H1 (cell line): ENCODE measurements around the gene MS4A7. TPM values are rescaled to one million over a fixed set of nuclear protein-coding genes. Genes with fewer than 3 reads are reported as not detected.
"Not testable (repeated sequence)": the region's sequence is repeated elsewhere in the genome, so short reads cannot be mapped to it uniquely, and the experiment has no call there.

ENCODE experiments used
- CTCF ChIA-PET: fragments of 300-600 bp; sonication (Branson Sonifier 250); formaldehyde crosslinking; loops from one replicate; lab custom pipeline; 2021; ENCODE audit not compliant: partially characterized antibody; lab: Charles Lee
- POLR2A ChIA-PET: fragments of 300-600 bp; sonication (Branson Sonifier 250); formaldehyde crosslinking; loops from one replicate; lab custom pipeline; 2021; ENCODE audit warnings: inconsistent platforms; ENCODE audit not compliant: partially characterized antibody; lab: Charles Lee
- DNase-seq, 2 experiments: peaks; one replicate each; pipeline versions ENCODE4 v3.0.0 to v3.0.0-alpha.2; 2010 to 2022; ENCODE audit warnings: low spot score in 2 of 2, low read depth in 1 of 2, mixed read lengths in 1 of 2
- FAIRE-seq: peaks from 2 replicates; lab custom pipeline; 2011; peaks lifted over from hg19 to GRCh38; lab: Jason Lieb, UNC
- H2AFZ ChIP-seq: 2 replicates; pipeline ENCODE4 v1.8.1; 2012; ENCODE audit warnings: low read length, inconsistent platforms
- H2AK5ac ChIP-seq: 2 replicates; pipeline ENCODE4 v1.6.1; 2013; ENCODE audit warnings: low read depth, low read length
- H2BK120ac ChIP-seq: replicated peaks from 2 replicates; pipeline ENCODE3; 2013; ENCODE audit warnings: low read depth, low read length, inconsistent platforms
- H2BK12ac ChIP-seq: 2 replicates; pipeline ENCODE4 v1.6.1; 2013; ENCODE audit warnings: low read depth, low read length
- H2BK15ac ChIP-seq: 2 replicates; pipeline ENCODE4 v1.6.1; 2013; ENCODE audit warnings: low read length
- H2BK20ac ChIP-seq: 2 replicates; pipeline ENCODE4 v1.6.1; 2013; ENCODE audit warnings: low read length
- H2BK5ac ChIP-seq: 2 replicates; pipeline ENCODE4 v1.6.1; 2013; ENCODE audit warnings: low read depth, low read length
- H3K14ac ChIP-seq: 2 replicates; pipeline ENCODE4 v1.6.1; 2013; ENCODE audit warnings: inconsistent platforms; ENCODE audit not compliant: insufficient read length
- H3K18ac ChIP-seq: 2 replicates; pipeline ENCODE4 v1.6.1; 2013; ENCODE audit warnings: low read length; ENCODE audit errors: extremely low read depth
- H3K23ac ChIP-seq: 2 replicates; pipeline ENCODE4 v1.6.1; 2013; ENCODE audit warnings: inconsistent platforms; ENCODE audit not compliant: insufficient read length
- H3K23me2 ChIP-seq: 2 replicates; pipeline ENCODE4 v1.6.1; 2013; ENCODE audit warnings: low read depth, low read length
- H3K27ac ChIP-seq: 2 replicates; pipeline ENCODE4 v1.6.1; 2011; ENCODE audit warnings: low read depth, low read length, inconsistent platforms
- H3K27me3 ChIP-seq, 4 experiments: replicated peaks in 1 of 4; 1 replicate in 1 of 4; 2 replicates in 3 of 4; pipeline versions ENCODE4 v1.6.1 to v1.8.1; 2011 to 2013; ENCODE audit warnings: low read length in 3 of 4, mild to moderate bottlenecking in 3 of 4, inconsistent platforms in 2 of 4, mixed read lengths in 2 of 4, moderate library complexity in 1 of 4; ENCODE audit not compliant: control insufficient read depth in 3 of 4, insufficient read depth in 3 of 4; ENCODE audit errors: extremely low read depth in 1 of 4
- H3K36me3 ChIP-seq, 4 experiments: 2 replicates each; pipeline versions ENCODE4 v1.6.1 to v1.8.1; 2011 to 2013; ENCODE audit warnings: mild to moderate bottlenecking in 4 of 4, low read length in 3 of 4, moderate library complexity in 2 of 4, control low read depth in 1 of 4, inconsistent platforms in 1 of 4; ENCODE audit not compliant: insufficient read depth in 4 of 4, control insufficient read depth in 2 of 4
- H3K4ac ChIP-seq: replicated peaks from 2 replicates; pipeline ENCODE3; 2013; ENCODE audit warnings: low read length, low read depth, mixed read lengths, inconsistent platforms; ENCODE audit not compliant: insufficient read length
- H3K4me1 ChIP-seq, 4 experiments: replicated peaks in 1 of 4; 1 replicate in 1 of 4; 2 replicates in 3 of 4; pipeline versions ENCODE4 v1.6.1 to v1.8.1; 2011 to 2013; ENCODE audit warnings: low read length in 3 of 4, inconsistent platforms in 2 of 4, mixed read lengths in 1 of 4; ENCODE audit not compliant: insufficient read depth in 4 of 4, control insufficient read depth in 3 of 4
- H3K4me2 ChIP-seq, 2 experiments: 2 replicates each; pipeline versions ENCODE4 v1.6.1 to v1.8.1; 2011 to 2013; ENCODE audit warnings: low read depth in 2 of 2, low read length in 2 of 2, control low read depth in 1 of 2, inconsistent platforms in 1 of 2, mild to moderate bottlenecking in 1 of 2; ENCODE audit not compliant: insufficient read depth in 1 of 2
- H3K4me3 ChIP-seq, 4 experiments: fragments of 200-600, 300-600 bp in 1 of 4; sonication (generic), shearing (Covaris generic), sonication (Bioruptor Twin) in 1 of 4; 2 replicates each; pipeline versions ENCODE4 v1.5.1 to v1.8.1; 2011 to 2016; ENCODE audit warnings: low read length in 4 of 4, low read depth in 3 of 4, control low read depth in 2 of 4, inconsistent platforms in 2 of 4, mild to moderate bottlenecking in 2 of 4, mixed read lengths in 1 of 4, moderate library complexity in 1 of 4; ENCODE audit not compliant: insufficient read depth in 2 of 4; ENCODE audit errors: extremely low read depth in 1 of 4
- H3K56ac ChIP-seq: replicated peaks from 2 replicates; pipeline ENCODE3; 2013; ENCODE audit warnings: low read depth, mild to moderate bottlenecking, mixed read lengths, low read length, inconsistent platforms; ENCODE audit not compliant: insufficient read length
- H3K79me1 ChIP-seq: 2 replicates; pipeline ENCODE4 v1.6.1; 2013; ENCODE audit warnings: low read depth, low read length, control low read depth
- H3K79me2 ChIP-seq, 2 experiments: 2 replicates each; pipeline versions ENCODE4 v1.6.1 to v1.8.1; 2012 to 2013; ENCODE audit warnings: low read length in 2 of 2, mild to moderate bottlenecking in 2 of 2, inconsistent platforms in 1 of 2; ENCODE audit not compliant: insufficient read depth in 2 of 2, control insufficient read depth in 1 of 2
- H3K9ac ChIP-seq, 4 experiments: replicated peaks in 1 of 4; 1 replicate in 1 of 4; 2 replicates in 3 of 4; pipeline versions ENCODE4 v1.6.1 to v1.8.1; 2011 to 2013; ENCODE audit warnings: low read depth in 3 of 4, low read length in 3 of 4, control low read depth in 2 of 4, mild to moderate bottlenecking in 2 of 4, moderate library complexity in 2 of 4, inconsistent platforms in 1 of 4; ENCODE audit errors: extremely low read depth in 1 of 4
- H3K9me3 ChIP-seq, 2 experiments: 2 replicates each; pipeline versions ENCODE4 v1.6.1 to v1.8.1; 2012 to 2013; ENCODE audit warnings: mild to moderate bottlenecking in 2 of 2, moderate library complexity in 2 of 2, control low read depth in 1 of 2, inconsistent platforms in 1 of 2, low read depth in 1 of 2, low read length in 1 of 2, mixed read lengths in 1 of 2; ENCODE audit not compliant: insufficient read depth in 2 of 2
- H4K20me1 ChIP-seq, 2 experiments: replicated peaks in 1 of 2; 2 replicates each; pipeline versions ENCODE3 to v1.8.1; 2011 to 2013; ENCODE audit warnings: inconsistent platforms in 2 of 2, low read length in 2 of 2, mild to moderate bottlenecking in 1 of 2; ENCODE audit not compliant: insufficient read depth in 2 of 2, control insufficient read depth in 1 of 2
- H4K5ac ChIP-seq: 2 replicates; pipeline ENCODE4 v1.6.1; 2013; ENCODE audit warnings: low read length, low read depth, mixed read lengths, inconsistent platforms; ENCODE audit not compliant: insufficient read length
- H4K8ac ChIP-seq: 2 replicates; pipeline ENCODE4 v1.8.0; 2013; ENCODE audit warnings: mild to moderate bottlenecking, moderate library complexity, low read length, inconsistent platforms; ENCODE audit not compliant: insufficient read depth; ENCODE audit errors: extremely low read depth
- H4K91ac ChIP-seq: replicated peaks from 2 replicates; pipeline ENCODE3; 2013; ENCODE audit warnings: low read length, mixed read lengths, inconsistent platforms; ENCODE audit not compliant: insufficient read length
- RAD21 ChIP-seq, 2 experiments: IDR thresholded peaks in 1 of 2; conservative IDR thresholded peaks in 1 of 2; 2 replicates each; pipeline ENCODE4 v1.6.1; 2011; ENCODE audit warnings: low read depth in 2 of 2, low read length in 2 of 2, improper control_type of control experiment in 1 of 2, inconsistent platforms in 1 of 2, mild to moderate bottlenecking in 1 of 2, moderate library complexity in 1 of 2
- RXRA ChIP-seq: IDR thresholded peaks from 2 replicates; pipeline ENCODE4 v1.6.1; 2011; ENCODE audit warnings: low read depth, mild to moderate bottlenecking, low read length, moderate library complexity; ENCODE audit not compliant: insufficient read depth
- TCF12 ChIP-seq: IDR thresholded peaks from 2 replicates; pipeline ENCODE4 v1.6.1; 2011; ENCODE audit warnings: low read depth, mild to moderate bottlenecking, low read length
- WGBS, 2 experiments: shearing (Covaris generic) in 1 of 2; methylation state at CpG; one replicate each; pipeline versions ENCODE4 v1.1.6 to v1.1.7; 2013 to 2015; ENCODE audit warnings: low lambda C conversion rate in 2 of 2, mixed read lengths in 2 of 2, inconsistent platforms in 1 of 2, low coverage in 1 of 2, missing lambda C conversion rate in 1 of 2; ENCODE audit not compliant: insufficient replicate concordance in 2 of 2, insufficient coverage in 1 of 2, insufficient read length in 1 of 2; ENCODE audit errors: extremely low coverage in 1 of 2, missing lambda C conversion rate in 1 of 2; 5-methylcytosine and 5-hydroxymethylcytosine counted together
- polyA plus RNA-seq, 7 experiments: library from polyadenylated mRNA; depleted of rRNA in 3 of 7; stranded (reverse) in 5 of 7; unstranded in 2 of 7; fragments of >200 nt in 5 of 7; fragments of 200-250 nt in 2 of 7; gene quantifications; 1 replicate in 5 of 7; 2 replicates in 1 of 7; 4 replicates in 1 of 7; pipeline versions ENCODE4 v1.2.1 to v1.2.3, GENCODE V29; 2011 to 2013; ENCODE audit warnings: missing spikeins in 2 of 7, mixed read lengths in 2 of 7
- total RNA-seq: library from RNA; stranded (reverse); fragmentation: NEBNext Ultra II Directional; extraction: Animal tissue kit (Norgen Biotek cat#: 25700); gene quantifications from 2 replicates; pipeline ENCODE4 v1.2.1, GENCODE V29; 2021

Gene MS4A7
- total and polyA plus RNA-seq, 2 of the 8 experiments (the other 6 are each of a cell fraction or from before 2014, with no cell fraction given) = not detected

DNA sequence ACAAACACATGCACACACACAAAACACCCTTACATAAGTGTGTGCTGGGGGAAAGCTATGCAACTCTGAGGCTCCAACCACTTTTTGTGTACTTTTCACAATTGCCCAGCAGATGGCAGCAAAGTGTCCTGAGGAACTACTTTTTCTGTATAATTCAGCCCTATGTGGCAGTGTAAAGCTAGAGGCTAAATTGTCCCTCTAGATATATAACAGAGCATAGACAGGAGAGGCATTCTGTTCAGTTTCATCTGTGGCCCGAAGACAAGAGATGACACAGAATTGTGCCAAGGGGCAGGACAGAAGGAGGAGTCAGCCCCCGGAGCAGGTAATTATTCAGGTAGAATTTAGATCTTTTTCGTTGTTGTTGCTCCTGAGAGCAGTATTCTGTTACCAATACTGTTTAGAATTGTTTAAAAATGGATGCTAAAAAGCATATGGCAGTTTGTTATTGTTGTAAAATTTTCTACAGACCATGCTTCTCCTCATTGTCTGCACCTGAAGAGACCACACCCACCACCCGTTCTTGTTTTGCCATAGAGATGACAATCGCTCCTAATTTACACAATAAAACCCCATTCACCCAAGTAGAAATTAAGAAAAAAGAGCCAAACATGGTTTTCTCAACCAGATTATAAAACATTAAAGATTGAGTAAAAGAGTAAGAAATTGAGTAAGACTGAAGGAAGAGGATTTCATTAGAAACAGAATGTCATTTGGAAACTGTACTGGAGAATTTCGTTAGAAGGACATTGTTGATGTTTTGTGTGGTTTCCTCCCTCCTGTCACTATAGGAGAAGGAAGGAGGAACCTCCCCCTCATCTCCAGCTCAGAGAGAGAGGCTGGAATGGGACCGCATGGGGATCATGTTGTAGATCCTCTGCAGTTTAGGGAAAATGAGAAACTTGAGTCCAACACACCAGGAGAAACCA is 14.5 kb upstream of the MS4A7 start (continued):
- TF ChIP-seq RAD21 (IDR thresholded peaks at IDR 0.05 in 1 of 2, conservative IDR thresholded peaks at IDR 0.05 in 1 of 2; ENCODE audit: low read depth in 2 of 2, low read length in 2 of 2) = peak; percentile 78 to 85
- TF ChIP-seq TCF12 = no peak
- no peak for TF ChIP-seq RXRA

DNA sequence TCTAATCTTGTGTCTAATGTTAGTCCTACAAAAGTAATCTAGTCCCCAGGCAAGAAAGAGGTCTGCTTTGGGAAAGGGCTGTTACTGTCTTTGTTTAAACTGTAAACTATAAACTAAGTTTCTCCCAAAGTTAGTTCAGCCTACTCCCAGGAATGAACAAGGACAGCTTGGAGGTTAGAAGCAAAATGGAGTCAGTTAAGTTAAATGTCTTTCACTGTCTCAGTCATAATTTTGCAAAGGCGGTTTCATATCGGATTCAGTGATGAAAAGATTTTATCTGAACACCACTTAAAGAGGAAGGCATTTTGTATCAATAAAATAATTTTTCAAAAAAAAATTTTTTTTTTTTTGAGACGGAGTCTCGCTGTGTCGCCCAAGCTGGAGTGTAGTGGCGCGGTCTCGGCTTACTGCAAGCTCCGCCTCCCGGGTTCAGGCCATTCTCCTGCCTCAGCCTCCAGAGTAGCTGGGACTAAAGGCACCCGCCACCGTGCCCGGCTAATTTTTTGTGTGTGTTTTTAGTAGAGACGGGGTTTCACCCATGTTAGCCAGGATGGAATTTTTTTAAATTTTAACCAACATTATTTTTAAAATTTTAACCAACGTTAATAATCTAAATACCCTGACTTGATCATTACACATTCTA is 11.9 kb upstream of the MS4A7 start:
- H4K8ac ChIP-seq, H4K5ac ChIP-seq, H3K27ac ChIP-seq, H3K23me2 ChIP-seq, H2AK5ac ChIP-seq, DNase-seq, H3K4me3 ChIP-seq, H3K79me2 ChIP-seq, FAIRE-seq, H3K23ac ChIP-seq, H3K18ac ChIP-seq, H3K14ac ChIP-seq, H3K79me1 ChIP-seq, POLR2A ChIA-PET, H2BK12ac ChIP-seq, H3K56ac ChIP-seq, H4K20me1 ChIP-seq, H3K4ac ChIP-seq, H2AFZ ChIP-seq, H3K9me3 ChIP-seq, H3K9ac ChIP-seq, H4K91ac ChIP-seq, H2BK120ac ChIP-seq, H2BK15ac ChIP-seq, H3K36me3 ChIP-seq, H3K27me3 ChIP-seq, H2BK5ac ChIP-seq, H2BK20ac ChIP-seq, H3K4me2 ChIP-seq: not testable (repeated sequence)
- peaks cover 0 to 15% (median 4%) of the 10 kb centered on the region in 4 experiments; a peak in 4 of 7 replicates for H3K4me1 ChIP-seq
- CTCF ChIA-PET = interaction anchor here (0.7 to 13.3 kb wide), 8 partner anchors 20 to 253 kb away, joined by 3 to 115 read pairs (median 3); no protein-coding TSS in a partner anchor
- 89 to 100% methylated on average over 1 to 15 of the region's 15 CpGs for WGBS, 2 experiments
